ENCODE data around the gene LRRC27. TPM values are rescaled to one million over a fixed set of nuclear protein-coding genes. Genes with fewer than 3 reads are reported as not detected.

LRRC27 gene
- 10 to 100 TPM; 11.7 to 12.6 TPM for total RNA-seq
- polyA plus RNA-seq (ENCODE audit: insufficient read length in 6 of 6), result 10 to 100 TPM; 25.2 to 35.1 (median 30.2) TPM
- long read RNA-seq, donor 1, partial matches to known transcripts, result 0 of 4 reads
- long read RNA-seq, donor 1, other reads (novel, unspliced or antisense), result 0 of 4 reads
- long read RNA-seq, donor 2, full-length matches to known transcripts, result 2 of 2 reads
- long read RNA-seq, donor 2, partial matches to known transcripts, result 0 of 2 reads
- long read RNA-seq, donor 2, other reads (novel, unspliced or antisense), result 0 of 2 reads
- long read RNA-seq, donor 3, full-length matches to known transcripts, result 1 of 1 reads
- long read RNA-seq, donor 3, partial matches to known transcripts, result 0 of 1 reads
- long read RNA-seq, donor 3, other reads (novel, unspliced or antisense), result 0 of 1 reads
- long read RNA-seq, donor 4, partial matches to known transcripts, result 1 of 5 reads
- long read RNA-seq, donor 4, other reads (novel, unspliced or antisense), result 4 of 5 reads
- long read RNA-seq, donor 5, partial matches to known transcripts, result 5 of 5 reads
- long read RNA-seq, donor 5, other reads (novel, unspliced or antisense), result 0 of 5 reads
- long read RNA-seq, donor 6, full-length matches to known transcripts, result 3 of 3 reads
- long read RNA-seq, donor 6, partial matches to known transcripts, result 0 of 3 reads
- long read RNA-seq, donor 6, other reads (novel, unspliced or antisense), result 0 of 3 reads
- long read RNA-seq, donor 7, result 0 reads
- long read RNA-seq, donor 8, result 0 reads
- long read RNA-seq, donor 9, result 0 reads
- long read RNA-seq, donor 10, partial matches to known transcripts, result 1 of 4 reads
- long read RNA-seq, donor 10, other reads (novel, unspliced or antisense), result 3 of 4 reads
- long read RNA-seq, donor 11, full-length matches to known transcripts, result 3 of 3 reads
- long read RNA-seq, donor 11, partial matches to known transcripts, result 0 of 3 reads
- long read RNA-seq, donor 11, other reads (novel, unspliced or antisense), result 0 of 3 reads
- long read RNA-seq, donor 12, full-length matches to known transcripts, result 2 of 2 reads
- long read RNA-seq, donor 12, partial matches to known transcripts, result 0 of 2 reads
- long read RNA-seq, donor 12, other reads (novel, unspliced or antisense), result 0 of 2 reads

- H3K4me3 ChIP-seq, result peak within 1 kb of the TSS; percentile 92 to 95
- peak; percentile 88 for ATAC-seq
- H3K4me1 ChIP-seq, result peaks cover 31 to 68% of the 10 kb centered on the region in 2 donors
- H3K27me3 ChIP-seq, result no peaks in the 10 kb centered on the region
- TF ChIP-seq CTCF (IDR thresholded peaks at IDR 0.05), result no peak
- no peaks in the 10 kb centered on the region for H3K9me3 ChIP-seq
- peak within 1 kb of the TSS; percentile 82 to 88 for H3K27ac ChIP-seq
- no peaks in the 10 kb centered on the region for H3K36me3 ChIP-seq
- peak; percentile 98 to 99 (median 98) for DNase-seq
- intact Hi-C loops (cut with DNase I), result no loop called here
Measured at GRCh38 chr10:132331601-132332432, at the start of gene LRRC27. Gene LRRC27 (plus strand): TSS chr10:132332193. CDS start chr10:132333525, 1,332 bp downstream.

GRCh38 chr10:132282667-132283603 lies 49.1 kb upstream of the LRRC27 start:
- Histone ChIP-seq H3K27me3 (no peaks in the 10 kb centered on the region), H3K36me3 (no peaks in the 10 kb centered on the region), H3K27ac (no peak overlapping the region), H3K4me1 (no peaks in the 10 kb centered on the region), H3K9me3 (no peaks in the 10 kb centered on the region), H3K4me3 (no peak overlapping the region)
- intact Hi-C loops (cut with DNase I), result no loop called here
- ATAC-seq, result no peak
- DNase-seq, result peak in 1 of 4 donors; percentile 67
- no peak for TF ChIP-seq CTCF (IDR thresholded peaks at IDR 0.05)

GRCh38 chr10:132283604-132284382 lies 48.2 kb upstream of the LRRC27 start:
- no peak for ATAC-seq

More at GRCh38 chr10:132283604-132284382, 48.2 kb upstream of the LRRC27 start:
- peaks cover 0 to 2% of the 10 kb centered on the region in 2 donors for H3K9me3 ChIP-seq
- no peaks in the 10 kb centered on the region for H3K36me3 ChIP-seq
- peak in 1 of 4 donors; percentile 43 for DNase-seq
- TF ChIP-seq CTCF (IDR thresholded peaks at IDR 0.05), result no peak
- no peaks in the 10 kb centered on the region for H3K27me3 ChIP-seq
- H3K4me3 ChIP-seq, result no peak overlapping the region
- no peak overlapping the region for H3K27ac ChIP-seq
- intact Hi-C loops (cut with DNase I), result no loop called here
- H3K4me1 ChIP-seq, result no peaks in the 10 kb centered on the region

Measured in left lung (tissue), 14 donors.